GM23248 (cell line): ENCODE measurements around the gene HOXA3.

Experiments
- EZH2 ChIP-seq: fragments of 200-600 bp; sonication (generic); IDR thresholded peaks from 2 replicates; pipeline ENCODE4 v1.6.1; 2018; ENCODE audit warnings: antibody characterized with exemption, mild to moderate bottlenecking; ENCODE audit not compliant: insufficient read depth, poor library complexity, severe bottlenecking
- EZH2phosphoT487 ChIP-seq: fragments of 200-600 bp; sonication (generic); IDR thresholded peaks from 2 replicates; pipeline ENCODE4 v1.6.1; 2018; ENCODE audit warnings: antibody characterized with exemption, moderate library complexity, mild to moderate bottlenecking, low read depth; ENCODE audit not compliant: insufficient read depth

DNA sequence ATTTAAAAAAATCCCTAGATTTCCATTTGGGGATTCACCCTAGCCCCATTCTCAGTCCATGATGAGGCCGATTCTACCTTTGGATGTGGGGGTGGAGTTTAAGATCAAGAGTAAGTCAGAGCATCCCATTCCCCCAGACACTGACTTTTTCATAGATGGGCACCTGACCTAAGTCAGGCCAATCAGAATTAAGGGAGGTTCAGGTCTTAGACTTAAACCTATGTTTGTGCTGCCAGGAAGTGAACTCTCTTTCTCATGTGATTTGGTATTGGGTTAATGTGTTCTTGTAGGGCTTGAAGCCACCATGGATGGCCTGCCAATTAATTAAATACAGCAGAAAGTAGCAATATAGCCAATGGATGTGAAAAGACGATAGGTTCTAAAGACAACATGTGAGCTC lies 86.7 kb downstream of the HOXA3 start:
- TF ChIP-seq EZH2, result no peak
- TF ChIP-seq EZH2phosphoT487, result no peak
